ENCODE data around the gene MX1. TPM values are rescaled to one million over a fixed set of nuclear protein-coding genes. Genes with fewer than 3 reads are reported as not detected.

Gene MX1
- polyA plus RNA-seq, 1 donor from 2014 or later, result 0.07 TPM

DNA sequence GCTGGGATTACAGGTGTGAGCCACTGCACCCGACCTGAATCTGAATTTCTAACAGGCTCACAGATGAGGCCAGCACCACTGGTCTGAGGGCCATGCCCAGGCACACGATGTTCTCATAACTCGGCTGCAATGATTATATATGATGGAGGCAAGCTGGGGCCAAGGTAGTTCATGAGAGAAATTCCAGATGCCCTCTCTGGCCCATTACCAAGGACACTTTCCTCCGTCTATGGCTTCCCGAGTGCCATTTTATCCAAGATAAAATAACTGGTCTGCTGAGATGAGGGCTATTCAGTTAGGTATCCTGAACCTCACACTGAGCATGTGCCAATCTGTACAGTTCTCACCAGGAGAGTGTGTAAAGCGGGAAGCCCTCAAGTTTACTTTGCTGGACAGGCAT, 65.4 kb downstream of the MX1 start:
- no peaks in the 10 kb centered on the region for H3K79me2 ChIP-seq (replicated peaks; ENCODE audit: insufficient read depth, low read length)
- no peaks in the 10 kb centered on the region for H3K36me3 ChIP-seq (ENCODE audit: insufficient read depth, low read length)
- no peak overlapping the region for H2AFZ ChIP-seq (ENCODE audit: low read depth, low read length)
- H4K20me1 ChIP-seq (ENCODE audit: insufficient read depth), result no peaks in the 10 kb centered on the region
- H3K4me3 ChIP-seq (ENCODE audit: low read length), result no peak overlapping the region
- no peaks in the 10 kb centered on the region for H3K9me3 ChIP-seq (ENCODE audit: low read length)
- no peak overlapping the region for H3K9ac ChIP-seq (ENCODE audit: low read length)
- H3K27me3 ChIP-seq (ENCODE audit: insufficient read depth, low read depth, low read length), result no peaks in the 10 kb centered on the region
- no peaks in the 10 kb centered on the region for H3F3A ChIP-seq (ENCODE audit: insufficient read depth, low read length, poor library complexity, severe bottlenecking)
- TF ChIP-seq, protein P1, sequence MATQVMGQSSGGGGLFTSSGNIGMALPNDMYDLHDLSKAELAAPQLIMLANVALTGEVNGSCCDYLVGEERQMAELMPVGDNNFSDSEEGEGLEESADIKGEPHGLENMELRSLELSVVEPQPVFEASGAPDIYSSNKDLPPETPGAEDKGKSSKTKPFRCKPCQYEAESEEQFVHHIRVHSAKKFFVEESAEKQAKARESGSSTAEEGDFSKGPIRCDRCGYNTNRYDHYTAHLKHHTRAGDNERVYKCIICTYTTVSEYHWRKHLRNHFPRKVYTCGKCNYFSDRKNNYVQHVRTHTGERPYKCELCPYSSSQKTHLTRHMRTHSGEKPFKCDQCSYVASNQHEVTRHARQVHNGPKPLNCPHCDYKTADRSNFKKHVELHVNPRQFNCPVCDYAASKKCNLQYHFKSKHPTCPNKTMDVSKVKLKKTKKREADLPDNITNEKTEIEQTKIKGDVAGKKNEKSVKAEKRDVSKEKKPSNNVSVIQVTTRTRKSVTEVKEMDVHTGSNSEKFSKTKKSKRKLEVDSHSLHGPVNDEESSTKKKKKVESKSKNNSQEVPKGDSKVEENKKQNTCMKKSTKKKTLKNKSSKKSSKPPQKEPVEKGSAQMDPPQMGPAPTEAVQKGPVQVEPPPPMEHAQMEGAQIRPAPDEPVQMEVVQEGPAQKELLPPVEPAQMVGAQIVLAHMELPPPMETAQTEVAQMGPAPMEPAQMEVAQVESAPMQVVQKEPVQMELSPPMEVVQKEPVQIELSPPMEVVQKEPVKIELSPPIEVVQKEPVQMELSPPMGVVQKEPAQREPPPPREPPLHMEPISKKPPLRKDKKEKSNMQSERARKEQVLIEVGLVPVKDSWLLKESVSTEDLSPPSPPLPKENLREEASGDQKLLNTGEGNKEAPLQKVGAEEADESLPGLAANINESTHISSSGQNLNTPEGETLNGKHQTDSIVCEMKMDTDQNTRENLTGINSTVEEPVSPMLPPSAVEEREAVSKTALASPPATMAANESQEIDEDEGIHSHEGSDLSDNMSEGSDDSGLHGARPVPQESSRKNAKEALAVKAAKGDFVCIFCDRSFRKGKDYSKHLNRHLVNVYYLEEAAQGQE (IDR thresholded peaks at IDR 0.05; ENCODE audit: borderline replicate concordance), result no peak
- TF ChIP-seq EP300 (conservative IDR thresholded peaks at IDR 0.05; ENCODE audit: poor library complexity, severe bottlenecking) (no peak), TAF1 (IDR thresholded peaks at IDR 0.05; ENCODE audit: low read depth) (no peak), EZH2 (IDR thresholded peaks at IDR 0.05; ENCODE audit: borderline replicate concordance, insufficient read depth, low read length, poor library complexity, severe bottlenecking) (no peak), SMC3 (conservative IDR thresholded peaks at IDR 0.05; ENCODE audit: poor library complexity) (no peak), MXI1 (conservative IDR thresholded peaks at IDR 0.05; ENCODE audit: poor library complexity, severe bottlenecking) (no peak), CTCF (IDR thresholded peaks at IDR 0.05; ENCODE audit: poor library complexity, severe bottlenecking) (no peak), POLR2AphosphoS5 (IDR thresholded peaks at IDR 0.05) (no peak), RAD21 (conservative IDR thresholded peaks at IDR 0.05) (no peak)
- no peak overlapping the region for H3K27ac ChIP-seq (ENCODE audit: low read length)
- no peaks in the 10 kb centered on the region for H3K9me2 ChIP-seq (ENCODE audit: insufficient read depth, low read length)
- H3K4me2 ChIP-seq (ENCODE audit: low read length), result no peak overlapping the region

DNA sequence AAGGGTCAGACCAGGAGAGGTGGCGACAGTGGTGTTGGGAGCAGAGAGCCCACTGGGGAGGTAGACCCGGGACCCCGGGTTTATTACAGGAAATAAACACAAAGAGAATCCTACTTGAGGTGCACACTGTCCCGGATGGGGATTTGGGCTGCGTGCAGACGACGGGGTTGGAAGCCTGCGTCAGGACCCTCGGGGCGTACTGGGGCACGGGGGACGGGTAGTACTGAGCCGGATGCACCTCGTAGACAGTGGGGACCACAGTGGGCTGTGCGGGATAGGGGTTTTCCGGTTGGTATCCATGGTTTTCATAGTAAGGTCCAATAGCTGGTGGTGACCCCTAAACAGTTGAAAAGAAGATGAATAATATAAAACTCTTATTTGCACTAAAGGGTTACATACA, 68.2 kb downstream of the MX1 start:
- Histone ChIP-seq H3K9me2 (ENCODE audit: insufficient read depth, low read length) (no peaks in the 10 kb centered on the region), H3K4me2 (ENCODE audit: low read length) (no peak overlapping the region), H3F3A (ENCODE audit: insufficient read depth, low read length, poor library complexity, severe bottlenecking) (no peaks in the 10 kb centered on the region), H3K27me3 (ENCODE audit: insufficient read depth, low read depth, low read length) (no peaks in the 10 kb centered on the region), H3K36me3 (ENCODE audit: insufficient read depth, low read length) (no peaks in the 10 kb centered on the region), H3K9ac (ENCODE audit: low read length) (no peak overlapping the region), H2AFZ (ENCODE audit: low read depth, low read length) (no peak overlapping the region), H3K4me3 (ENCODE audit: low read length) (no peak overlapping the region), H3K9me3 (ENCODE audit: low read length) (no peaks in the 10 kb centered on the region), H4K20me1 (ENCODE audit: insufficient read depth) (no peaks in the 10 kb centered on the region), H3K27ac (ENCODE audit: low read length) (no peak overlapping the region), H3K79me2 (replicated peaks; ENCODE audit: insufficient read depth, low read length) (no peaks in the 10 kb centered on the region)
- TF ChIP-seq POLR2AphosphoS5 (IDR thresholded peaks at IDR 0.05), result no peak
- TF ChIP-seq CTCF (IDR thresholded peaks at IDR 0.05; ENCODE audit: poor library complexity, severe bottlenecking), result no peak
- TF ChIP-seq, protein P1 (IDR thresholded peaks at IDR 0.05; ENCODE audit: borderline replicate concordance), result no peak
- no peak for TF ChIP-seq RAD21 (conservative IDR thresholded peaks at IDR 0.05)
